Panc1 (cell line): Measurements from ENCODE around the gene OOSP3.

Experiments used
- CTCF ChIP-seq: fragments of 450-650 bp; IDR thresholded peaks from 2 replicates; pipeline ENCODE4 v1.5.1; 2017; ENCODE audit warnings: mild to moderate bottlenecking
- POLR2AphosphoS5 ChIP-seq: IDR thresholded peaks from 2 replicates; pipeline ENCODE4 v1.6.1; 2012; ENCODE audit warnings: mild to moderate bottlenecking, low read depth, low read length, moderate library complexity
- REST ChIP-seq, 2 experiments: IDR thresholded peaks; 2 replicates each; pipeline ENCODE4 v1.6.1; 2011 to 2012; ENCODE audit warnings: low read depth in 2 of 2, control low read depth in 1 of 2, low read length in 1 of 2, mild to moderate bottlenecking in 1 of 2, moderate library complexity in 1 of 2; ENCODE audit not compliant: insufficient read depth in 1 of 2
- SIN3A ChIP-seq: IDR thresholded peaks from 2 replicates; pipeline ENCODE4 v1.6.1; 2012; ENCODE audit warnings: low read depth, mild to moderate bottlenecking, low read length, moderate library complexity, borderline replicate concordance; ENCODE audit not compliant: insufficient read depth
- TCF7L2 ChIP-seq: IDR thresholded peaks from 2 replicates; pipeline ENCODE4 v1.6.1; 2011; ENCODE audit warnings: mild to moderate bottlenecking, low read depth, low read length, inconsistent platforms

GRCh38 chr11:59866397-59866796 lies 12.2 kb upstream of the OOSP3 start, which contains the start of gene TCN1:
- no peak for TF ChIP-seq CTCF
- TF ChIP-seq POLR2AphosphoS5 = no peak
- TF ChIP-seq REST (IDR thresholded peaks at IDR 0.05; ENCODE audit: insufficient read depth in 1 of 2, low read depth in 2 of 2, low read length in 1 of 2) = no peak
- TF ChIP-seq TCF7L2 = no peak
- TF ChIP-seq SIN3A = no peak
